CD8-positive, alpha-beta memory T cell (primary cell): Measurements from ENCODE around the gene FAM8A1. TPM values are rescaled to one million over a fixed set of nuclear protein-coding genes. Genes with fewer than 3 reads are reported as not detected.
A peak's percentile ranks its signal among the peaks of the same experiment; 100 is the strongest.

Experiments used
- CTCF ChIA-PET: fragments of 350-600 bp; sonication (Branson Sonifier 250); formaldehyde crosslinking; loops from one replicate; lab custom pipeline; 2021; ENCODE audit warnings: antibody characterized with exemption; lab: Charles Lee
- POLR2A ChIA-PET: fragments of 350-600 bp; sonication (Branson Sonifier 250); formaldehyde crosslinking; loops from one replicate; lab custom pipeline; 2021; ENCODE audit warnings: antibody characterized with exemption; lab: Charles Lee
- DNase-seq, 5 donors: peaks; one replicate each; pipeline versions ENCODE4 v3.0.0 to v3.0.0-alpha.2; 2020 to 2022; ENCODE audit warnings: mixed read lengths in 1 of 5
- H3K27ac ChIP-seq: one replicate; pipeline ENCODE4 v1.7.0; 2013; ENCODE audit warnings: low read depth, mild to moderate bottlenecking, low read length, moderate library complexity
- H3K27me3 ChIP-seq: 2 replicates; pipeline ENCODE4 v1.7.0; 2013; ENCODE audit warnings: low read length, mild to moderate bottlenecking; ENCODE audit not compliant: insufficient read depth, poor library complexity, severe bottlenecking
- H3K36me3 ChIP-seq: 2 replicates; pipeline ENCODE4 v1.7.0; 2013; ENCODE audit warnings: mild to moderate bottlenecking, low read length, moderate library complexity; ENCODE audit not compliant: insufficient read depth
- H3K4me1 ChIP-seq: 2 replicates; pipeline ENCODE4 v1.7.0; 2013; ENCODE audit warnings: mild to moderate bottlenecking, low read length, moderate library complexity; ENCODE audit not compliant: insufficient read depth
- H3K4me3 ChIP-seq: 2 replicates; pipeline ENCODE4 v1.7.0; 2013; ENCODE audit warnings: mild to moderate bottlenecking, low read length
- H3K9me3 ChIP-seq: 2 replicates; pipeline ENCODE4 v1.7.0; 2013; ENCODE audit warnings: mild to moderate bottlenecking, low read length
- H3K27ac Mint-ChIP-seq, 8 donors: one replicate each; pipeline ENCODE4 v1.8.0; 2020 to 2021; ENCODE audit warnings: mixed read lengths in 8 of 8, mild to moderate bottlenecking in 6 of 8, inconsistent platforms in 3 of 8, moderate library complexity in 3 of 8
- H3K27me3 Mint-ChIP-seq, 2 donors: one replicate each; pipeline ENCODE4 v1.8.0; 2020 to 2021; ENCODE audit warnings: mixed read lengths in 2 of 2, mild to moderate bottlenecking in 1 of 2, moderate library complexity in 1 of 2
- H3K36me3 Mint-ChIP-seq, 3 donors: one replicate each; pipeline ENCODE4 v1.8.0; 2020 to 2021; ENCODE audit warnings: mixed read lengths in 3 of 3, inconsistent platforms in 1 of 3, mild to moderate bottlenecking in 1 of 3
- H3K4me1 Mint-ChIP-seq, 3 donors: one replicate each; pipeline ENCODE4 v1.8.0; 2020 to 2021; ENCODE audit warnings: mixed read lengths in 3 of 3, inconsistent platforms in 1 of 3, mild to moderate bottlenecking in 1 of 3
- H3K4me3 Mint-ChIP-seq, 7 donors: one replicate each; pipeline ENCODE4 v1.8.0; 2020 to 2021; ENCODE audit warnings: mixed read lengths in 7 of 7, mild to moderate bottlenecking in 6 of 7, moderate library complexity in 4 of 7, inconsistent platforms in 2 of 7
- H3K9me3 Mint-ChIP-seq, 5 donors: one replicate each; pipeline ENCODE4 v1.8.0; 2020 to 2022; ENCODE audit warnings: mixed read lengths in 5 of 5, mild to moderate bottlenecking in 3 of 5, moderate library complexity in 2 of 5, inconsistent platforms in 1 of 5
- polyA plus RNA-seq: library from polyadenylated mRNA; unstranded; fragments of 300-500 nt; fragmentation: Illumina TruSeq; gene quantifications from one replicate; pipeline ENCODE4 v1.2.3, GENCODE V29; 2021
- total RNA-seq, 2 experiments: library from RNA; stranded (reverse); gene quantifications; one replicate each; pipeline ENCODE4 v1.2.3, GENCODE V29; 2021

The FAM8A1 gene
- total and polyA plus RNA-seq, 3 experiments from 2014 or later: 4.7 to 8.3 (median 5.1) TPM

DNA sequence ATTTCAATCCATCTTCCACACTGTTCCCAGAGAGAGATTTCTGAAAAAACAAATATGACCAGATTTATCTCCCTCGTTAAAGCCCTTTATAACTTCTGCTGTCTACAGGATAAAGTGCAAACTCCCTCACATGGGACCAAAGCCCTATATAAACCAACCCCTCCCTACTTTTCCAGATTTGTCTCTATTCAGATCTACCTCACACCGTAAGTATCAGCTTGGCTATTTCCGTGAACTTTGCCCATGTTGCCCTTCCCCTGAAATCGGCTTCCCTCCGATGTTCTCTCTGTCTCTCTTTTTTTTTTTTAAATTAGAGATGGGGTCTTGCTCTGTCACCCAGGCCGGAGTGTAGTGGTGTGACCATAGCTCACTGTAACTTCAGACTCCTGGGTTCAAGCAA lies 12.1 kb upstream of the FAM8A1 start:
- no peak overlapping the region for H3K27ac ChIP-seq
- no peaks in the 10 kb centered on the region for H3K27me3 ChIP-seq
- Mint-ChIP-seq H3K27me3 (no peaks in the 10 kb centered on the region), H3K36me3 (no peaks in the 10 kb centered on the region), H3K27ac (peak overlapping the region in 1 of 8 donors; percentile 19), H3K9me3 (no peaks in the 10 kb centered on the region), H3K4me1 (peaks cover 16 to 25% (median 18%) of the 10 kb centered on the region in 3 donors), H3K4me3 (no peak overlapping the region)
- H3K4me1 ChIP-seq: peaks cover 15% of the 10 kb centered on the region
- no peaks in the 10 kb centered on the region for H3K9me3 ChIP-seq
- H3K36me3 ChIP-seq: no peaks in the 10 kb centered on the region
- no peak overlapping the region for H3K4me3 ChIP-seq
- DNase-seq: no peak
- CTCF ChIA-PET: interaction anchor here (0.8 kb wide), 1 partner anchor 114 kb away, joined by 3 read pairs; no protein-coding TSS in a partner anchor
- POLR2A ChIA-PET: no interaction called here

DNA sequence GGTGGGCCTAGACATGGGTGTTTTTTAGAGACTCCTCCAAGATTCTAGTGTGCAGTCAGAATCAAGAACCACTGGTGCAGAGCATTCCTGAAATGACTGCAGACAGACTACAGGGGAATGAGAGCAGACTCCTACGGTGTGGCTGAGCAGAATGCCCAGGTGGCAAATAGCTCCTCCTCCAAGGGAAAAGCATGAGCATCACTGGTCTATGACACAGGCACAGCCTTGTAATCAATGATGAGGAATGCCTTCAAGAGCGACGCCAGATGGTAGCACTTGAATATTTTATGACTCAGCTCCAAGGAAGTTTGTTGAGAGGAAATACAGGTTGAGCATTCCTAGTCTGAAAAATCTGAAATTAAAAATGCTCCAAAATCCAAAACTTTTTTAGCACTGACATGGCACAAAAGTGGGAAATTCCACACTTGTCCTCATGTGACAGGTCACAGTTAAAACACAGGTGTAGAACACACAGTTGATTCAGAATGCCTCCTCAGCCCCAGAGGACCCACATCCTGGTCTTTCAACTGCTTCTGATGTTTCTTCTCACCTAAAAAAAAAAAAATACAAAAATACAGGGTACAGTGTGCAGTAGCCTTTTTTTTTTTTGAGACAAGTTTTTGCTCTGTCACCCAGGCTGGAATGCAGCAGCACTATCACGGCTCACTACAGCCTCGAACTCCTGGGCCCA lies 10.6 kb upstream of the FAM8A1 start:
- ChIA-PET POLR2A (interaction anchor here (1.4 kb wide), 1 partner anchor 11 kb away, joined by 4 read pairs; the partner anchor contains the start of gene FAM8A1), CTCF (interaction anchor here (1.1 to 2.8 kb wide), 2 partner anchors 11 to 214 kb away, joined by 3 to 10 read pairs; partner anchors contain the start of gene FAM8A1)
- Mint-ChIP-seq H3K27ac (peak overlapping the region in 7 of 8 donors; percentile 29 to 75 (median 44)), H3K4me1 (peaks cover 14 to 25% (median 16%) of the 10 kb centered on the region in 3 donors), H3K9me3 (no peaks in the 10 kb centered on the region), H3K4me3 (no peak overlapping the region), H3K27me3 (peaks cover 0 to 2% of the 10 kb centered on the region in 2 donors), H3K36me3 (no peaks in the 10 kb centered on the region)
- Histone ChIP-seq H3K27me3 (no peaks in the 10 kb centered on the region), H3K4me3 (no peak overlapping the region), H3K9me3 (no peaks in the 10 kb centered on the region), H3K27ac (no peak overlapping the region), H3K36me3 (no peaks in the 10 kb centered on the region), H3K4me1 (peaks cover 15% of the 10 kb centered on the region)
- DNase-seq: peak in 2 of 5 donors; percentile 40 to 70

GRCh38 chr6:17591287-17591686 lies 8.8 kb upstream of the FAM8A1 start:
- no peaks in the 10 kb centered on the region for H3K36me3 Mint-ChIP-seq
- no peaks in the 10 kb centered on the region for H3K9me3 Mint-ChIP-seq
- H3K4me3 Mint-ChIP-seq: no peak overlapping the region
- no peak overlapping the region for H3K27ac ChIP-seq
- H3K4me1 ChIP-seq: peaks cover 15% of the 10 kb centered on the region
- POLR2A ChIA-PET: no interaction called here
- peaks cover 0 to 2% of the 10 kb centered on the region in 2 donors for H3K27me3 Mint-ChIP-seq
- H3K36me3 ChIP-seq: no peaks in the 10 kb centered on the region
- H3K27ac Mint-ChIP-seq: no peak overlapping the region
- H3K27me3 ChIP-seq: no peaks in the 10 kb centered on the region
- DNase-seq: no peak
- CTCF ChIA-PET: interaction anchor here (0.9 to 2.8 kb wide), 3 partner anchors 9 to 199 kb away, joined by 3 to 10 read pairs (median 3); partner anchors contain the start of gene FAM8A1
- no peaks in the 10 kb centered on the region for H3K9me3 ChIP-seq
- peaks cover 8 to 16% (median 9%) of the 10 kb centered on the region in 3 donors for H3K4me1 Mint-ChIP-seq
- no peak overlapping the region for H3K4me3 ChIP-seq

DNA sequence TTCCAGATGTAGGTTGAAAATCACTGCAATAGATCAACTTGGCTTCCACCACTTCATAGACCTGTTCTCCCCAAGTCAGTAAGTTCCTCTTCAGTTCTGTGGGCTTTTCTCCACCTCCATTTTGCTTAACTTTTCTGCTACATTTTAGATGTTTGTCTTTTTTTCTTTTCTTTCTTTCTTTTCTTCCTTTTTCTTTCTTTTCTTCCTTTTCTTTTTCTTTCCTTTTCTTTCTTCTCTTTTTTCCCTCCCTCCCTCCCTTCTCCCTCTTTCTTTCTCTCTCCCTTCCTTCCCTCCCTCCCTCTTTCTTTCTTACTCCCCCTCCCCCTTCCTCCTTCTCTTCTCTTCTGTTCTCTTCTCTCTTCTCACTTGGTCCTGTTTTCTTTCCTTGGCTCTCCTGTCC lies 6.9 kb upstream of the FAM8A1 start:
- Mint-ChIP-seq H3K27ac (peak overlapping the region in 3 of 8 donors; percentile 10 to 40 (median 12)), H3K4me1 (peaks cover 8 to 16% (median 8%) of the 10 kb centered on the region in 3 donors), H3K9me3 (peaks cover 0 to under 1% (median 0%) of the 10 kb centered on the region in 5 donors), H3K4me3 (no peak overlapping the region), H3K36me3 (no peaks in the 10 kb centered on the region), H3K27me3 (peaks cover 0 to 2% of the 10 kb centered on the region in 2 donors)
- POLR2A ChIA-PET: no interaction called here
- CTCF ChIA-PET: no interaction called here
- H3K9me3 ChIP-seq: no peaks in the 10 kb centered on the region
- H3K4me1 ChIP-seq: peaks cover 15% of the 10 kb centered on the region
- DNase-seq: no peak
- no peak overlapping the region for H3K4me3 ChIP-seq
- H3K27me3 ChIP-seq: no peaks in the 10 kb centered on the region
- no peak overlapping the region for H3K27ac ChIP-seq
- no peaks in the 10 kb centered on the region for H3K36me3 ChIP-seq

GRCh38 chr6:17596085-17596484 lies 4.0 kb upstream of the FAM8A1 start:
- H3K4me3 Mint-ChIP-seq: no peak overlapping the region
- H3K27me3 Mint-ChIP-seq: peaks cover 0 to 2% of the 10 kb centered on the region in 2 donors
- no peak for DNase-seq
- CTCF ChIA-PET: no interaction called here
- peaks cover 5 to 13% (median 11%) of the 10 kb centered on the region in 3 donors for H3K4me1 Mint-ChIP-seq
- peaks cover 0 to 2% (median 0%) of the 10 kb centered on the region in 5 donors for H3K9me3 Mint-ChIP-seq
- peaks cover 0 to 1% (median 0%) of the 10 kb centered on the region in 3 donors for H3K36me3 Mint-ChIP-seq
- H3K27me3 ChIP-seq: no peaks in the 10 kb centered on the region
- POLR2A ChIA-PET: no interaction called here
- no peaks in the 10 kb centered on the region for H3K9me3 ChIP-seq
- H3K4me3 ChIP-seq: no peak overlapping the region
- H3K27ac ChIP-seq: no peak overlapping the region
- H3K4me1 ChIP-seq: peaks cover 8% of the 10 kb centered on the region
- H3K36me3 ChIP-seq: no peaks in the 10 kb centered on the region
- no peak overlapping the region for H3K27ac Mint-ChIP-seq

DNA sequence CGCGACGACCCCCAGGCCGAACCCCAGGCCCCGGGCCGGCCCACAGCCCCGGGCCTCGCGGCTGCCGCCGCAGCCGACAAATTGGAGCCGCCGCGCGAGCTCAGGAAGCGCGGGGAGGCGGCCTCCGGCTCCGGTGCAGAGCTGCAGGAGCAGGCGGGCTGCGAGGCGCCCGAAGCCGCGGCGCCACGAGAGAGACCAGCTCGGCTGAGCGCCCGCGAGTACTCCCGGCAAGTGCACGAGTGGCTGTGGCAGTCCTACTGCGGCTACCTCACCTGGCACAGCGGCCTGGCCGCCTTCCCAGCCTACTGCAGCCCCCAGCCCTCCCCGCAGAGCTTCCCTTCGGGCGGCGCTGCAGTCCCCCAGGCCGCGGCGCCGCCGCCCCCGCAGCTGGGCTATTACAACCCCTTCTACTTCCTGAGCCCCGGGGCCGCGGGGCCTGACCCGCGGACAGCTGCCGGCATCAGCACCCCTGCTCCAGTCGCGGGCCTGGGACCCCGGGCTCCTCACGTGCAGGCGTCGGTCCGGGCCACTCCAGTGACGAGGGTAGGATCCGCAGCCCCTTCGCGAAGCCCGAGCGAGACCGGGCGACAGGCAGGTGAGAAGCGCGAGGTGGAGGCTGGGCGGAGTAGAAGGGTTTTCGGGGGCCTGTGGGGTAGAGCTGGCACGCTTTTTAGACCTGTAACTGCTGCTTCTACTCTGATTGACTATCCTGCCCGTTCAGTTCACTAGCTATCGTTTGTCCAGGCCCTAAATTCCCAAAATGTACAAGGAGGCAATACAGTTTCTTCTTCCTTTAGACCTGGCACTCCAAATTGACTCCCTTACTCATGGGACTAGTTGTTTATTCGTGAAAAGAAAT lies 654 bp downstream of the FAM8A1 start:
- peaks cover 35% of the 10 kb centered on the region for H3K4me1 ChIP-seq
- peak overlapping the region; percentile 57 for H3K4me3 ChIP-seq
- H3K27ac Mint-ChIP-seq: peak overlapping the region; percentile 83 to 99 (median 93)
- peak in 4 of 5 donors; percentile 24 to 65 (median 45) for DNase-seq
- no peaks in the 10 kb centered on the region for H3K9me3 ChIP-seq
- peaks cover 0 to 32% (median 6%) of the 10 kb centered on the region in 3 donors for H3K36me3 Mint-ChIP-seq
- ChIA-PET POLR2A (interaction anchor here (0.6 to 3.4 kb wide), 7 partner anchors 11 to 387 kb away, joined by 3 to 40 read pairs (median 4); partner anchors contain the start of genes KIF13A and NUP153), CTCF (interaction anchor here (1.0 to 2.4 kb wide), 13 partner anchors 9 to 204 kb away, joined by 3 to 23 read pairs (median 4); partner anchors contain the start of gene NUP153)
- H3K36me3 ChIP-seq: peaks cover 8% of the 10 kb centered on the region
- H3K4me1 Mint-ChIP-seq: peaks cover 36 to 50% (median 48%) of the 10 kb centered on the region in 3 donors
- H3K9me3 Mint-ChIP-seq: peaks cover 0 to 2% (median 0%) of the 10 kb centered on the region in 5 donors
- no peaks in the 10 kb centered on the region for H3K27me3 Mint-ChIP-seq
- H3K27me3 ChIP-seq: no peaks in the 10 kb centered on the region
- peak overlapping the region; percentile 91 for H3K27ac ChIP-seq
- H3K4me3 Mint-ChIP-seq: peak overlapping the region; percentile 86 to 98 (median 91)

DNA sequence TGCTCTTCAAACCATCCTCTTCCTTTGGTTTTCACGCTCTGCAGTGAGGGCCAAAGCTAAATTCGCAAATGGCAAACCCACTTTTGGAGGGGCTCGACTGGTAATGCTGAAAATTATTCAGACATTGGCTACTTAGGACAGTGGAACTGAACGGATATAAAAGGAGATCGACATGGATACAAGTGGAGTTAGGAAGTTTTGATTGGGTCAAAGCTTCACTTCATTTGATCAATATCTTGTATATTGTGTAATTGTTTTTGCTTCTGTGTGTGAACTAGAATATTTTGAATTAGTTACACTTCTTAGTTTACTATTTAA lies 1.2 kb downstream of the FAM8A1 start:
- Mint-ChIP-seq H3K27ac (peak overlapping the region; percentile 83 to 99 (median 91)), H3K4me3 (peak overlapping the region; percentile 86 to 98 (median 91)), H3K4me1 (peaks cover 37 to 53% (median 51%) of the 10 kb centered on the region in 3 donors), H3K27me3 (no peaks in the 10 kb centered on the region), H3K9me3 (peaks cover 0 to 2% (median 0%) of the 10 kb centered on the region in 5 donors), H3K36me3 (peaks cover under 1 to 37% (median 8%) of the 10 kb centered on the region in 3 donors)
- H3K4me3 ChIP-seq: peak overlapping the region; percentile 57
- peaks cover 35% of the 10 kb centered on the region for H3K4me1 ChIP-seq
- DNase-seq: no peak
- POLR2A ChIA-PET: interaction anchor here (0.6 to 3.4 kb wide), 4 partner anchors 10 to 105 kb away, joined by 3 to 40 read pairs (median 19); partner anchors contain the start of gene NUP153
- CTCF ChIA-PET: interaction anchor here (1.1 to 2.4 kb wide), 9 partner anchors 11 to 203 kb away, joined by 3 to 23 read pairs (median 7); partner anchors contain the start of gene NUP153
- H3K27ac ChIP-seq: peak overlapping the region; percentile 91
- no peaks in the 10 kb centered on the region for H3K9me3 ChIP-seq
- H3K36me3 ChIP-seq: peaks cover 8% of the 10 kb centered on the region
- no peaks in the 10 kb centered on the region for H3K27me3 ChIP-seq
